Measurements from ENCODE around the gene AZIN2.

Gene AZIN2

GRCh38 chr1:33147275-33147996, 66.5 kb downstream of the AZIN2 start:
- Histone ChIP-seq H3K36me3 (ENCODE audit: control insufficient read depth in 1 of 2, insufficient read depth in 2 of 2, low read length in 2 of 2) (peaks cover 9 to 23% of the 10 kb centered on the region in 2 donors), H3K27me3 (ENCODE audit: low read depth, low read length) (no peaks in the 10 kb centered on the region), H3K4me3 (ENCODE audit: low read depth in 1 of 2, low read length in 2 of 2) (no peak overlapping the region), H3K27ac (ENCODE audit: low read length) (no peak overlapping the region), H3K4me1 (ENCODE audit: control insufficient read depth in 1 of 2, insufficient read depth in 2 of 2, low read length in 2 of 2) (peaks cover 0 to 16% of the 10 kb centered on the region in 2 donors), H3K9me3 (ENCODE audit: control insufficient read depth in 1 of 2, low read length in 2 of 2) (no peaks in the 10 kb centered on the region)

GRCh38 chr1:33147997-33148314, 67.0 kb downstream of the AZIN2 start:
- H3K27ac ChIP-seq (ENCODE audit: low read length), result no peak overlapping the region
- H3K4me3 ChIP-seq (ENCODE audit: low read depth in 1 of 2, low read length in 2 of 2), result no peak overlapping the region
- no peaks in the 10 kb centered on the region for H3K9me3 ChIP-seq (ENCODE audit: control insufficient read depth in 1 of 2, low read length in 2 of 2)
- peaks cover 9 to 23% of the 10 kb centered on the region in 2 donors for H3K36me3 ChIP-seq (ENCODE audit: control insufficient read depth in 1 of 2, insufficient read depth in 2 of 2, low read length in 2 of 2)
- H3K27me3 ChIP-seq (ENCODE audit: low read depth, low read length), result no peaks in the 10 kb centered on the region
- peaks cover 0 to 10% of the 10 kb centered on the region in 2 donors for H3K4me1 ChIP-seq (ENCODE audit: control insufficient read depth in 1 of 2, insufficient read depth in 2 of 2, low read length in 2 of 2)

- H3K36me3 ChIP-seq (ENCODE audit: control insufficient read depth in 1 of 2, insufficient read depth in 2 of 2, low read length in 2 of 2), result peaks cover 9 to 23% of the 10 kb centered on the region in 2 donors
- peaks cover 0 to 4% of the 10 kb centered on the region in 2 donors for H3K4me1 ChIP-seq (ENCODE audit: control insufficient read depth in 1 of 2, insufficient read depth in 2 of 2, low read length in 2 of 2)
- H3K27me3 ChIP-seq (ENCODE audit: low read depth, low read length), result no peaks in the 10 kb centered on the region
- H3K4me3 ChIP-seq (ENCODE audit: low read depth in 1 of 2, low read length in 2 of 2), result no peak overlapping the region
- H3K9me3 ChIP-seq (ENCODE audit: control insufficient read depth in 1 of 2, low read length in 2 of 2), result no peaks in the 10 kb centered on the region
- H3K27ac ChIP-seq (ENCODE audit: low read length), result no peak overlapping the region
Measured at GRCh38 chr1:33148615-33149014, 67.7 kb downstream of the AZIN2 start.

GRCh38 chr1:33149453-33150190, 68.7 kb downstream of the AZIN2 start:
- no peak overlapping the region for H3K27ac ChIP-seq (ENCODE audit: low read length)
- no peaks in the 10 kb centered on the region for H3K4me1 ChIP-seq (ENCODE audit: control insufficient read depth in 1 of 2, insufficient read depth in 2 of 2, low read length in 2 of 2)
- peaks cover 9 to 23% of the 10 kb centered on the region in 2 donors for H3K36me3 ChIP-seq (ENCODE audit: control insufficient read depth in 1 of 2, insufficient read depth in 2 of 2, low read length in 2 of 2)
- H3K27me3 ChIP-seq (ENCODE audit: low read depth, low read length), result no peaks in the 10 kb centered on the region
- no peak overlapping the region for H3K4me3 ChIP-seq (ENCODE audit: low read depth in 1 of 2, low read length in 2 of 2)
- H3K9me3 ChIP-seq (ENCODE audit: control insufficient read depth in 1 of 2, low read length in 2 of 2), result no peaks in the 10 kb centered on the region

GRCh38 chr1:33150522-33150921, 69.6 kb downstream of the AZIN2 start:
- H3K27ac ChIP-seq (ENCODE audit: low read length), result no peak overlapping the region
- H3K9me3 ChIP-seq (ENCODE audit: control insufficient read depth in 1 of 2, low read length in 2 of 2), result no peaks in the 10 kb centered on the region
- peaks cover 9 to 23% of the 10 kb centered on the region in 2 donors for H3K36me3 ChIP-seq (ENCODE audit: control insufficient read depth in 1 of 2, insufficient read depth in 2 of 2, low read length in 2 of 2)

GRCh38 chr1:33151116-33151515, 70.2 kb downstream of the AZIN2 start:
- Histone ChIP-seq H3K9me3 (ENCODE audit: control insufficient read depth in 1 of 2, low read length in 2 of 2) (no peaks in the 10 kb centered on the region), H3K4me1 (ENCODE audit: control insufficient read depth in 1 of 2, insufficient read depth in 2 of 2, low read length in 2 of 2) (no peaks in the 10 kb centered on the region), H3K4me3 (ENCODE audit: low read depth in 1 of 2, low read length in 2 of 2) (no peak overlapping the region), H3K27ac (ENCODE audit: low read length) (no peak overlapping the region), H3K27me3 (ENCODE audit: low read depth, low read length) (no peaks in the 10 kb centered on the region), H3K36me3 (ENCODE audit: control insufficient read depth in 1 of 2, insufficient read depth in 2 of 2, low read length in 2 of 2) (peaks cover 9 to 18% of the 10 kb centered on the region in 2 donors)

More at GRCh38 chr1:33150522-33150921, 69.6 kb downstream of the AZIN2 start:
- Histone ChIP-seq H3K27me3 (ENCODE audit: low read depth, low read length) (no peaks in the 10 kb centered on the region), H3K4me3 (ENCODE audit: low read depth in 1 of 2, low read length in 2 of 2) (no peak overlapping the region), H3K4me1 (ENCODE audit: control insufficient read depth in 1 of 2, insufficient read depth in 2 of 2, low read length in 2 of 2) (no peaks in the 10 kb centered on the region)

GRCh38 chr1:33152685-33153432, 71.9 kb downstream of the AZIN2 start:
- Histone ChIP-seq H3K9me3 (ENCODE audit: control insufficient read depth in 1 of 2, low read length in 2 of 2) (no peaks in the 10 kb centered on the region), H3K4me3 (ENCODE audit: low read depth in 1 of 2, low read length in 2 of 2) (no peak overlapping the region), H3K27me3 (ENCODE audit: low read depth, low read length) (no peaks in the 10 kb centered on the region), H3K27ac (ENCODE audit: low read length) (no peak overlapping the region), H3K36me3 (ENCODE audit: control insufficient read depth in 1 of 2, insufficient read depth in 2 of 2, low read length in 2 of 2) (peaks cover 0 to 5% of the 10 kb centered on the region in 2 donors), H3K4me1 (ENCODE audit: control insufficient read depth in 1 of 2, insufficient read depth in 2 of 2, low read length in 2 of 2) (no peaks in the 10 kb centered on the region)

GRCh38 chr1:33153650-33154049, 72.7 kb downstream of the AZIN2 start:
- no peaks in the 10 kb centered on the region for H3K4me1 ChIP-seq (ENCODE audit: control insufficient read depth in 1 of 2, insufficient read depth in 2 of 2, low read length in 2 of 2)
- H3K27ac ChIP-seq (ENCODE audit: low read length), result no peak overlapping the region
- peaks cover 0 to 11% of the 10 kb centered on the region in 2 donors for H3K36me3 ChIP-seq (ENCODE audit: control insufficient read depth in 1 of 2, insufficient read depth in 2 of 2, low read length in 2 of 2)
- H3K27me3 ChIP-seq (ENCODE audit: low read depth, low read length), result no peaks in the 10 kb centered on the region
- no peak overlapping the region for H3K4me3 ChIP-seq (ENCODE audit: low read depth in 1 of 2, low read length in 2 of 2)
- H3K9me3 ChIP-seq (ENCODE audit: control insufficient read depth in 1 of 2, low read length in 2 of 2), result no peaks in the 10 kb centered on the region

GRCh38 chr1:33155877-33156538, 75.1 kb downstream of the AZIN2 start:
- H3K9me3 ChIP-seq (ENCODE audit: control insufficient read depth in 1 of 2, low read length in 2 of 2), result no peaks in the 10 kb centered on the region
- no peak overlapping the region for H3K4me3 ChIP-seq (ENCODE audit: low read depth in 1 of 2, low read length in 2 of 2)
- H3K27me3 ChIP-seq (ENCODE audit: low read depth, low read length), result no peaks in the 10 kb centered on the region
- peaks cover 0 to 3% of the 10 kb centered on the region in 2 donors for H3K4me1 ChIP-seq (ENCODE audit: control insufficient read depth in 1 of 2, insufficient read depth in 2 of 2, low read length in 2 of 2)
- peaks cover 0 to 8% of the 10 kb centered on the region in 2 donors for H3K36me3 ChIP-seq (ENCODE audit: control insufficient read depth in 1 of 2, insufficient read depth in 2 of 2, low read length in 2 of 2)
- no peak overlapping the region for H3K27ac ChIP-seq (ENCODE audit: low read length)

- Histone ChIP-seq H3K4me3 (ENCODE audit: low read depth in 1 of 2, low read length in 2 of 2) (no peak overlapping the region), H3K9me3 (ENCODE audit: control insufficient read depth in 1 of 2, low read length in 2 of 2) (no peaks in the 10 kb centered on the region), H3K27ac (ENCODE audit: low read length) (no peak overlapping the region), H3K27me3 (ENCODE audit: low read depth, low read length) (no peaks in the 10 kb centered on the region), H3K36me3 (ENCODE audit: control insufficient read depth in 1 of 2, insufficient read depth in 2 of 2, low read length in 2 of 2) (peaks cover 0 to 8% of the 10 kb centered on the region in 2 donors), H3K4me1 (ENCODE audit: control insufficient read depth in 1 of 2, insufficient read depth in 2 of 2, low read length in 2 of 2) (peaks cover 0 to 6% of the 10 kb centered on the region in 2 donors)
Measured at GRCh38 chr1:33157131-33157530, 76.2 kb downstream of the AZIN2 start.

GRCh38 chr1:33158366-33158765, 77.4 kb downstream of the AZIN2 start:
- H3K27me3 ChIP-seq (ENCODE audit: low read depth, low read length), result no peaks in the 10 kb centered on the region
- H3K4me1 ChIP-seq (ENCODE audit: control insufficient read depth in 1 of 2, insufficient read depth in 2 of 2, low read length in 2 of 2), result peaks cover 0 to 6% of the 10 kb centered on the region in 2 donors
- no peaks in the 10 kb centered on the region for H3K9me3 ChIP-seq (ENCODE audit: control insufficient read depth in 1 of 2, low read length in 2 of 2)
- H3K27ac ChIP-seq (ENCODE audit: low read length), result no peak overlapping the region
- no peak overlapping the region for H3K4me3 ChIP-seq (ENCODE audit: low read depth in 1 of 2, low read length in 2 of 2)
- H3K36me3 ChIP-seq (ENCODE audit: control insufficient read depth in 1 of 2, insufficient read depth in 2 of 2, low read length in 2 of 2), result peaks cover 0 to 8% of the 10 kb centered on the region in 2 donors
